Stimulated activated CD8-positive, alpha-beta memory T cell treated with anti-CD3 and anti-CD28 coated beads, Interleukin-7, amount 100 ng/mL, for 24 hours (primary cell): ENCODE data around the gene ZBTB47.

Source experiments
- DNase-seq: peaks from one replicate; pipeline ENCODE4 v3.0.0-alpha.2; 2020; ENCODE audit warnings: low read depth

Gene ZBTB47

GRCh38 chr3:42652611-42653302 lies 740 bp upstream of the ZBTB47 start:
- DNase-seq = no peak

DNA sequence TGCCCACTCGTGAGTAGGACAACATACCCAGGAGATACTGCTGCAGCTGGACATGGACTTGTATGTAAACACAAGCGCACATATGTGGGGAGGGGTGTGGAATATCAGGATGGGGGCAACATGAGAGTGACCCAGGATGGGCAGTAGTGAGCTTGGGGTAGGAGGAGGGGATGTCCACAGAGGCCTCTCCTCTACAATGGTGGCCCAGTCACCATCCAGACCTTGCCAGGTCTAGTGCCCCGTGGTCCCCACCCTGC lies 266 bp upstream of the ZBTB47 start:
- DNase-seq = no peak

GRCh38 chr3:42654331-42655201 lies 1.1 kb downstream of the ZBTB47 start:
- DNase-seq = no peak

GRCh38 chr3:42655331-42655888 lies 1.9 kb downstream of the ZBTB47 start:
- no peak for DNase-seq

GRCh38 chr3:42655980-42656679 lies 2.6 kb downstream of the ZBTB47 start:
- no peak for DNase-seq

- no peak for DNase-seq
Observed at GRCh38 chr3:42656680-42657610, 3.4 kb downstream of the ZBTB47 start.

- no peak for DNase-seq
Observed at GRCh38 chr3:42657675-42658074, 4.2 kb downstream of the ZBTB47 start.

- no peak for DNase-seq
Observed at GRCh38 chr3:42658091-42658770, 4.7 kb downstream of the ZBTB47 start.

- no peak for DNase-seq
Observed at GRCh38 chr3:42658771-42659390, 5.4 kb downstream of the ZBTB47 start.

DNA sequence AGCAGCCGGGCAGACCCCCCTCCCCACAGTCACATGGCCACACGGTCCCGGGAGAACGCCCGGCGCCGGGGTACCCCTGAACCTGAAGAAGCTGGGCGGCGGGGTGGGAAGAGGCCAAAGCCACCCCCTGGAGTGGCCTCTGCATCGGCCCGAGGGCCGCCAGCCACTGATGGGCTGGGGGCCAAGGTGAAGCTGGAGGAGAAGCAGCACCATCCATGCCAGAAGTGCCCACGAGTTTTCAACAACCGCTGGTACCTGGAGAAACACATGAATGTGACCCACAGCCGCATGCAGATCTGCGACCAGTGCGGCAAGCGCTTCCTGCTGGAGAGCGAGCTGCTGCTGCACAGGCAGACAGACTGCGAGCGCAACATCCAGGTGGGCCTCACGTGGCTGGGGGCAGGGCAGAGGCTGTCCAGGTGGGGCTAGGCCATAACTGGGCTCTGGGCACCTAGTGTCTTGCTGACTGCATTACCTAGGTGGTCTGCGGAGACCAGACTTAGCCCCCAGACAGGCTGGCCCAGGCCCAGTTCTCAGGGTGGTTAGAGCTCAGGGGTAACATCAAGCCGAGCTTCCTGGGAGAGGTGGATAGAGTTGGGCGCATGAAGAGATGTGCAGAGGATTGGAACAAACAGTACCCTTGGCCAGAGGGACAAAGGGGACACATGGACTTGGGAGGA lies 6.1 kb downstream of the ZBTB47 start:
- DNase-seq = no peak

- DNase-seq = no peak
Observed at GRCh38 chr3:42660131-42660715, 6.7 kb downstream of the ZBTB47 start.

DNA sequence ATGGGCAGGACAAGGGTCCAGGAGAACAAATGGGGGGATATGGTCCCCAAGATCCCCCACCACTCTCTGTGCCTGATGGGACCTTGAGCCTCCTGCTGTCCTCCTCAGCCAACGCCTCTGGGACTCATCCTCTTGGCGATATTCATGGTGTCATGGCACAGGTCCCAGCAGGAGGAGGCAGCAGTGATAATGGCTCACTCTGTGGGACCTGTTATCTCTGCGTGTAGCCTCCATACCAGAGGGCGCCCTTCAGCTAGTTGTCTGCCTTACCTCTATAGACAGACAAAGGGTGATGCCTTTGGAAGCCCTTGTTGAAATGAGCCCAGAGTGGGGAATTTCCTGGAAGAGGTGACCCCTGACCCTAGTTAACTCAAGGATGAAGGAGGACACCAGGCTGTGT lies 7.4 kb downstream of the ZBTB47 start:
- no peak for DNase-seq

GRCh38 chr3:42661593-42662022 lies 8.1 kb downstream of the ZBTB47 start:
- DNase-seq = no peak

- no peak for DNase-seq
Observed at GRCh38 chr3:42662037-42662812, 8.7 kb downstream of the ZBTB47 start.

DNA sequence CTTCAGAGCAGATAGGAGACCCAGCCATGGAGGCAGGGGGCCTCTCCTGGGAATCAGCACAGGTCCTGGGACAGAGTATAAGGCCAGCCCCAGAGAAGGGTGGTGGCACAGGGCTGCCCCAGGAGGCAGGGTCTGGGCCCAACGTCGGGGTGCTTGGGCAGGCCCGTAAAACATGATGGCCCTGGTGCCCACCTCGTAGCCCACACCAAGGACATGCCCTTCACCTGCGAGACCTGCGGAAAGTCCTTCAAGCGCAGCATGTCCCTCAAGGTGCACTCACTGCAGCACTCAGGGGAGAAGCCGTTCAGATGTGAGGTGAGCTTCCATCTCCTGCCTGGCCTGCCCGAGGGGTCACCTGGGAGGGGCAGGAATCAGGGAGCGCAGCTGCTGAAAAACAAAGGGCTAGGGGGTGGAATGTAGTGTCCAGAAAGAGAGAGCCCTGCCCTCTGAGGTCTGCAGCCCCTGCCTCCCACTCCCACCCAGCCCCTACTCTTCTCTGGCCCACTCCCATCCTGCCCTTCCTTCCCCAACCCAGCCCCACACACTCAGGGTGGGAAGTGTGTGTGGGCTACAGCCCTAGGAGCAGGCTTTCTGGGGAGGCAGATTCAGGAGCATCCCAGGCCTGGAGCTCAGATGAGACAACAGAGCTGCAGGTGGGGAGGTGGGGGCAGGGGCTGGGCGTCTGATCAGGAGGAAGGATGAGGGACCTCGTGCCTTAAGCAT lies 9.5 kb downstream of the ZBTB47 start:
- no peak for DNase-seq

DNA sequence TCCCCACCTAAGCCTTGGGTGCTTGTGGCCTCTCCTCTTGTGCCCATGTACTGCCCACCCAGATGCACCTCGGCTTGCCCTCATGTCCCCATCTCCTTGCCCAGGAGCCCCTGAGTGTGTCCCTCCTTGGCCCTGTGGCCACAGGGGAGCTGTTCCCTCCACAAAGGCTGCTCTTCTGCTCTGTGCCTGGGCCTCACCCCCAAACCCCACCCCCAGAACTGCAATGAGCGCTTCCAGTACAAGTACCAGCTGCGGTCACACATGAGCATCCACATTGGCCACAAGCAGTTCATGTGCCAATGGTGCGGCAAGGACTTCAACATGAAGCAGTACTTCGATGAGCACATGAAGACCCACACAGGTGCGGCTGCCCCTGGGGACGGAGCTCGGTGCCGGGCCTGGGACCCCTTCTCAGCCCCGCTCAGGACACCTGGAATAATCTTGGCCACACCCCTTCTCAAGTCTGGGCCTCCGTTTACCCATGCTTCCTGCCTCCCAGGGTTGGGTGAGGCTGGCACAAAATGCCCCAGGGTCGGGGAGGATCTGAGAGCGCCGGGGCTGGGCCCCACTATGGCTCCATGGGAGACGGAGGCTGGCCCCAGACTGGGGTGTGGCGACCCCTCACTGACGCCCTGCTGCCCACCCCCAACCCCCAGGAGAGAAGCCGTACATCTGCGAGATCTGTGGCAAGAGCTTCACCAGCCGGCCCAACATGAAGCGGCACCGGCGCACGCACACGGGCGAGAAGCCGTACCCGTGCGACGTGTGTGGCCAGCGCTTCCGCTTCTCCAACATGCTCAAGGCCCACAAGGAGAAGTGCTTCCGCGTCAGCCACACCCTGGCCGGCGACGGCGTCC lies 10.3 kb downstream of the ZBTB47 start:
- no peak for DNase-seq

- no peak for DNase-seq
Observed at GRCh38 chr3:42664438-42664803, 10.9 kb downstream of the ZBTB47 start.
